ENCODE measurements around the gene ZNF37A.

ZNF37A gene

DNA sequence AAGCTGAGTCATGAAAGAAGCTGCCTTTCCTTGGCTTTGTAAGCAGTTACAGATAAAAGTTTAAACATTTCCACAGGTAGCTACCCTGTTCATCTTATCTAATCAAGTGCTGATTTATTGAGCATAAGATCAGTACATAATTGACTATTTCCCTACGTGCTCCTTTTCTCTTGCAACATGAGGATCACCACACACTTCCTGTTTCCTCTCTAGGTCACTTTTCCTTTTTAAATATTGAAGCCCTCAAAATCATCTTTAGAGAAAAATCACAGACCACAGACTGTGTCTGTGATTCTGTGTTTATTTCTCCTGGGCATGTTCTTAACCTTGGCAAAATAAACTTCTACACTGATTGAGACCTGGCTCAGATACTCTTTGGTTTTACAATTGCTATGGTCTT, 69.5 kb downstream of the ZNF37A start:
- H3K4me3 ChIP-seq (ENCODE audit: low read depth, low read length) = no peak overlapping the region
- in situ Hi-C loops (cut with HindIII; ENCODE audit: low sequenced_read_pairs) = no loop called here
- no peak for DNase-seq (ENCODE audit: low read depth)
- TF ChIP-seq, protein P1, sequence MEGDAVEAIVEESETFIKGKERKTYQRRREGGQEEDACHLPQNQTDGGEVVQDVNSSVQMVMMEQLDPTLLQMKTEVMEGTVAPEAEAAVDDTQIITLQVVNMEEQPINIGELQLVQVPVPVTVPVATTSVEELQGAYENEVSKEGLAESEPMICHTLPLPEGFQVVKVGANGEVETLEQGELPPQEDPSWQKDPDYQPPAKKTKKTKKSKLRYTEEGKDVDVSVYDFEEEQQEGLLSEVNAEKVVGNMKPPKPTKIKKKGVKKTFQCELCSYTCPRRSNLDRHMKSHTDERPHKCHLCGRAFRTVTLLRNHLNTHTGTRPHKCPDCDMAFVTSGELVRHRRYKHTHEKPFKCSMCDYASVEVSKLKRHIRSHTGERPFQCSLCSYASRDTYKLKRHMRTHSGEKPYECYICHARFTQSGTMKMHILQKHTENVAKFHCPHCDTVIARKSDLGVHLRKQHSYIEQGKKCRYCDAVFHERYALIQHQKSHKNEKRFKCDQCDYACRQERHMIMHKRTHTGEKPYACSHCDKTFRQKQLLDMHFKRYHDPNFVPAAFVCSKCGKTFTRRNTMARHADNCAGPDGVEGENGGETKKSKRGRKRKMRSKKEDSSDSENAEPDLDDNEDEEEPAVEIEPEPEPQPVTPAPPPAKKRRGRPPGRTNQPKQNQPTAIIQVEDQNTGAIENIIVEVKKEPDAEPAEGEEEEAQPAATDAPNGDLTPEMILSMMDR (IDR thresholded peaks at IDR 0.05; ENCODE audit: low read depth, low read length, missing control alignments) = no peak

DNA sequence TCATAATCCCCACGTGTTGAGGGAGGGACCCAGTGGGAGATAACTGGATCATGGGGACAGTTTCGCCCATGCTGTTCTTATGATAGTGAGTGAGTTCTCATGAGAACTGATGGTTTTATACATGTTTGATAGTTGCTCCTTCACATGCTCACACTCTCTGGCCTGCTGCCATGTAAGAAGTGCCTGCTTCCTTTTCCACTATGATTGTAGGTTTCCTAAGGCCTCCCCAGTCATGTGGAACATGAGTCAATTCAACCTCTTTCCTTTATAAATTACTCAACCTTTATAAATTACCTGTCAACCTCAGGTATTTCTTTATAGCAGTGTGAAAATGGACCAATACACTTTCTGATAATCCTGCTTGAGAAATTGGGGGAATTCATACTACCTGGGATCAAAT, 80.2 kb downstream of the ZNF37A start:
- TF ChIP-seq, protein P1 (IDR thresholded peaks at IDR 0.05; ENCODE audit: low read depth, low read length, missing control alignments) = no peak
- in situ Hi-C loops (cut with HindIII; ENCODE audit: low sequenced_read_pairs) = no loop called here
- no peak overlapping the region for H3K4me3 ChIP-seq (ENCODE audit: low read depth, low read length)
- no peak for DNase-seq (ENCODE audit: low read depth)

DNA sequence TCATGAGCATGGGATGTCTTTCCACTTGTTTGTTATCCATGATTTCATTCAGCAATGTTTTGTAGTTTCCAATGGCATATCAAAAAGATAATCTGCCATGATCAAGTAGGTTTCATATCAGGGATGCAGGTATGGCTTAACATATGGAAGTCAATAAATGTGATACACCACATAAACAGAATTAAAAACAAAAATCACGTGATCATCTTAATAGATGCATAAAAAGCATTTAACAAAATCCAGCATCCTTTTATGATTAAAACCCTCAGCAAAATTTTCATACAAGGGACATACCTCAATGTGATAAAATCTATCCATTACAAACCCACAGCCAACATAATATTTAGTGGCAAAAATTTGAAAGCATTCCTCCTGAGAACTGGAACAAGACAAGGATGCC, 90.3 kb downstream of the ZNF37A start:
- TF ChIP-seq, protein P1 (IDR thresholded peaks at IDR 0.05; ENCODE audit: low read depth, low read length, missing control alignments) = no peak
- H3K4me3 ChIP-seq (ENCODE audit: low read depth, low read length) = no peak overlapping the region
- in situ Hi-C loops (cut with HindIII; ENCODE audit: low sequenced_read_pairs) = no loop called here
- no peak for DNase-seq (ENCODE audit: low read depth)

Measured in astrocyte of the cerebellum (primary cell).